Aorta (tissue), 5 donors: ENCODE measurements around the gene VPS9D1. TPM values are rescaled to one million over a fixed set of nuclear protein-coding genes. Genes with fewer than 3 reads are reported as not detected.

Experiments
- ATAC-seq: fragments of 200-7000 bp; cut with Tn5 transposase; one replicate; pipeline ENCODE4 v1.9.1; 2022; ENCODE audit warnings: moderate library complexity; ENCODE audit not compliant: low FRiP score
- DNase-seq, 2 donors: peaks; one replicate each; pipeline ENCODE4 v3.0.0-alpha.2; 2020
- H3K27ac ChIP-seq, 2 donors: one replicate each; pipeline ENCODE4 v1.5.1; 2013; ENCODE audit warnings: low read length in 2 of 2, mild to moderate bottlenecking in 2 of 2, moderate library complexity in 2 of 2, control low read depth in 1 of 2, inconsistent platforms in 1 of 2, low read depth in 1 of 2
- H3K27me3 ChIP-seq, 2 donors: one replicate each; pipeline ENCODE4 v1.6.1; 2013; ENCODE audit warnings: control low read depth in 1 of 2, low read length in 1 of 2, mild to moderate bottlenecking in 1 of 2, moderate library complexity in 1 of 2; ENCODE audit not compliant: insufficient read depth in 2 of 2, control insufficient read depth in 1 of 2
- H3K36me3 ChIP-seq, 2 donors: one replicate each; pipeline ENCODE4 v1.6.1; 2013; ENCODE audit warnings: control low read depth in 1 of 2, low read length in 1 of 2, mild to moderate bottlenecking in 1 of 2; ENCODE audit not compliant: insufficient read depth in 2 of 2, control insufficient read depth in 1 of 2
- H3K4me1 ChIP-seq, 2 donors: one replicate each; pipeline ENCODE4 v1.6.1; 2013; ENCODE audit warnings: low read length in 2 of 2, control low read depth in 1 of 2, mild to moderate bottlenecking in 1 of 2, moderate library complexity in 1 of 2; ENCODE audit not compliant: insufficient read depth in 2 of 2, control insufficient read depth in 1 of 2
- H3K4me3 ChIP-seq, 2 donors: one replicate each; pipeline ENCODE4 v1.5.1; 2013; ENCODE audit warnings: low read length in 2 of 2, control low read depth in 1 of 2, mild to moderate bottlenecking in 1 of 2
- H3K9me3 ChIP-seq: one replicate; pipeline ENCODE4 v1.6.1; 2013; ENCODE audit warnings: mild to moderate bottlenecking, low read length; ENCODE audit not compliant: control insufficient read depth
- WGBS, 2 donors: extraction: QIAGEN DNeasy Blood & Tissue Kit; methylation state at CpG; one replicate each; pipeline ENCODE4 v1.1.7; 2013; 5-methylcytosine and 5-hydroxymethylcytosine counted together
- intact Hi-C, 2 donors: fragments of 100-400 bp; cut with DNase I; formaldehyde crosslinking; loops; one replicate each; pipeline versions ENCODE4 v1.14.2 to v1.15.0; 2022
- polyA plus RNA-seq, 2 donors: library from polyadenylated mRNA; stranded (reverse); fragments of 200-250 nt; gene quantifications; one replicate each; pipeline ENCODE4 v1.2.3, GENCODE V29; 2013
- total RNA-seq, 2 donors: library from RNA; stranded (reverse); fragmentation: NEBNext Ultra II Directional; extraction: Animal tissue kit (Norgen Biotek cat#: 25700); gene quantifications; one replicate each; pipeline ENCODE4 v1.2.1, GENCODE V29; 2021
- donor health status: healthy with polysubstance abuse.
- donor health status: Bipolar disorder and iron deficiency.
- donor health status: DM: no; HTN: no; CAD: no.
- donor health status: DM: no; HTN: no; CAD: no.
- donor health status: DM: yes; HTN: yes; CAD: no.

The VPS9D1 gene
- total and polyA plus RNA-seq, 4 donors, result 5.1 to 34.5 (median 12.8) TPM

DNA sequence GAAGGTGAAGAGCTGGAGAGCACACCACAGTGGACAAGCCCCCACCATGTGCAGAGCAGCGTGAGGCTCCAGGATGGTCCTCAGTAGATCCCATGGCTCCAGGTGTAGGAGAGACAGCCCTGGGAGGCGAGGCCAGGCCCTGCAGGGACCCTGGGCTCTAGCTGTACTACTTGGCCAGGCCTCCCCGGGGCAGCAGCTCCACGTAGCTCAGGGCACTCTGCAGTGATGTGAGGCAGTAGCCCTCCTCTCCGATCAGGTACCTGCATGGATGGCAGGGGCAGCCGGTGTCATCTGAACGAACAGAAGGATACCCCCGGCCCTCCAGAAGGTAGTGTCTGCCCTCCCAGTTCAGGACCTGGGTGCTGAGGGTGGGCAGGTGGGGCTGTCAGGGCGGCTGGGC is 13.0 kb downstream of the VPS9D1 start:
- H3K27ac ChIP-seq, result no peak overlapping the region
- no peaks in the 10 kb centered on the region for H3K36me3 ChIP-seq
- intact Hi-C loops, result loop anchor here in 1 of 2 donors (5.0 kb wide), 1 partner anchor 85 kb away; no protein-coding TSS in a partner anchor
- no peak overlapping the region for H3K4me3 ChIP-seq
- H3K27me3 ChIP-seq, result no peaks in the 10 kb centered on the region
- H3K4me1 ChIP-seq, result no peaks in the 10 kb centered on the region
- no peaks in the 10 kb centered on the region for H3K9me3 ChIP-seq
- no peak for DNase-seq
- no peak for ATAC-seq
- WGBS, 2 donors, result 88 to 90% methylated on average over 9 of the region's 9 CpGs

DNA sequence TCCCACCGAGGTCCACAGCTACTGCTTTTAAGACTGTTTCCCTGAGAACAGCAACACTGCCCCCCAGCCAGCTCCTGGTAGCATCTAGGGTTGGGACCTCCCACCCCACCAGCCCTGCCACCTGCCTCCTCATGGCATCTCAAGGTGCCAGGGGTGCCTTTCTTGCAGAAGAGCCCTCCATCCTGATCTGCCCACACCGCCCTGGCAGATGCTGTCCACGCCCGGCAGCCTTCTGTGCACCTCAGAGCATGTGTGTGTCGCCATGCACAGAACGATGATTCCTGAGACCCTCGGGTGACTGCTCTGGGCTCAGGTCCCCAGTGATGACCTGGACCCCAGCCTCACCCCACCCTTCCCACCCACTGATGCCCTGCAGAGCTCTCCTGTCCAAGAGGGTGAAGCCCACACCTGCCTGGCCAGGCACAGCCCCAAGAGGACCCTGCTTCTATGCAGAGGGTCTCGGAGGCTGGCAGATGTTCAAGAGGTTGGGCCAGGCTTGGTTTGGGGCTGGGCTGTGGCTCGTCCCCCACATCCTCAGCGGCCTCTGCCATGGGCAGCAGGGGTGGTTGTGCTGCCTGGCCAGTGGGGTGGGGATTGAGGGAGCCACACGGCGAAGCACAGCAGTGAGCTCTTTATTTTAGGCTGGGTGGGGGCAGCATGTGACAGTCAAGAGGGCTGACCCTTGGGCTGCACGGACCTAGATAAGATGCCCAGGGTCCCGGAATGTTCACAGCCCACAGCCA is 14.0 kb downstream of the VPS9D1 start:
- no peak for ATAC-seq
- 71 to 76% methylated on average over 14 of the region's 14 CpGs for WGBS, 2 donors
- H3K4me3 ChIP-seq, result no peak overlapping the region

DNA sequence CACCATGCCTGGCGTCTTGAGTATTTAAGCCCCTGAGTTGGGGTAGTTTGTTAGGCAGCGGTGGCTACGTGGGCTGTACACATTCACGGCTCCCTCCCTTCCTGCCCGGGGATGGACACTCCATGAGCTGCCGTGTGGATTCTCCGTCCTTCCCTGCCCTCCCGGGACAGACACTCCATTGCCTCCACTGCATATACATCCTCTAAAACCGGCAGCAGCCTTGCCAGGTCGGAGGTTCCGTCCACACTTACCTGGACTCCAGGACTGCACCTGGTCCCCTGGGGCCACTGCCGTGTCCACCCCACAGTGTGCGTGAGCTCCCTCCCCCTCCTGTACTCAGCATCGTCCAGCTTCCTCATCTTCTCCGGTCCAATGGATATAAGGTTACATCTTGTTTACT is 15.7 kb downstream of the VPS9D1 start:
- intact Hi-C loops, result loop anchor here in 1 of 2 donors (5.0 kb wide), 1 partner anchor 87 kb away; no protein-coding TSS in a partner anchor
- Histone ChIP-seq H3K27ac (no peak overlapping the region), H3K27me3 (no peaks in the 10 kb centered on the region), H3K9me3 (no peaks in the 10 kb centered on the region), H3K36me3 (no peaks in the 10 kb centered on the region), H3K4me3 (no peak overlapping the region), H3K4me1 (no peaks in the 10 kb centered on the region)
- 75% methylated on average over 15 of the region's 15 CpGs for WGBS, 2 donors
- ATAC-seq, result no peak
- no peak for DNase-seq

More for the DNA sequence above, 14.0 kb downstream of the VPS9D1 start:
- intact Hi-C loops, result loop anchor here in 1 of 2 donors (5.0 kb wide), 1 partner anchor 86 kb away; no protein-coding TSS in a partner anchor
- Histone ChIP-seq H3K9me3 (no peaks in the 10 kb centered on the region), H3K27ac (no peak overlapping the region), H3K27me3 (no peaks in the 10 kb centered on the region), H3K36me3 (no peaks in the 10 kb centered on the region), H3K4me1 (no peaks in the 10 kb centered on the region)
- DNase-seq, result peak in 1 of 2 donors; percentile 41

DNA sequence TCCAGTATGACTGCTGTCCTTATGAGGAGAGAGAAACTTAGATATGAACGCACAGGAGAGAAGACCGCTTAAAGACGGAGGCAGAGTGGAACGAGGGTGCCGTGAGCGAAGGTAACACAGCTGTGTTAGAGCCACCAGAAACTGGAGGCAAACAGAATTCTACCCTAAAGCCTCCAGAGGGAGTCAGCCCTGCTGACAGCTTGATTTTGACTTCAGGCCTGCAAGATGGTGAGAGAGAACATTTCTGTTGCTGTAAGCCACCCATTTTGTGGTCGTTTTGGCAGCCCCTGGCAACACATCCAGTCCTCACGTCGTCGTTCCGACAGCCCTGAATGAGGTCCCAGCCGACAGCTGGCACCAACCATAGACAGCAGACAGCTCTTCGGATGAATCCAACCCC is 16.4 kb downstream of the VPS9D1 start:
- 64 to 68% methylated on average over 13 of the region's 13 CpGs for WGBS, 2 donors
- Histone ChIP-seq H3K4me3 (no peak overlapping the region), H3K4me1 (no peaks in the 10 kb centered on the region), H3K27ac (no peak overlapping the region), H3K27me3 (no peaks in the 10 kb centered on the region), H3K9me3 (no peaks in the 10 kb centered on the region), H3K36me3 (no peaks in the 10 kb centered on the region)
- DNase-seq (no peak), ATAC-seq (no peak)
- intact Hi-C loops, result loop anchor here (5.0 kb wide), 3 partner anchors 47 to 168 kb away; partner anchors contain the start of genes CHMP1A (in 1 of the 2), SPATA33 (in 1 of the 2) and TCF25 (in 1 of the 2)

- intact Hi-C loops, result loop anchor here (2.0 to 5.0 kb wide), 4 partner anchors 19 to 171 kb away; partner anchors contain the start of genes CHMP1A (in 1 of the 2), SPATA33 (in 1 of the 2), TCF25 (in 1 of the 2) and VPS9D1 (in 1 of the 2)
- peak within 1 kb of the TSS in 1 of 2 donors; percentile 20 for H3K27ac ChIP-seq
- WGBS, 2 donors, result 1 to 2% methylated on average over 69 to 97 of the region's 97 CpGs
- peak within 1 kb of the TSS; percentile 44 to 66 for H3K4me3 ChIP-seq
- no peaks in the 10 kb centered on the region for H3K9me3 ChIP-seq
- no peaks in the 10 kb centered on the region for H3K36me3 ChIP-seq
- no peaks in the 10 kb centered on the region for H3K27me3 ChIP-seq
- peak; percentile 85 for ATAC-seq
- peak; percentile 89 to 93 for DNase-seq
- H3K4me1 ChIP-seq, result no peaks in the 10 kb centered on the region
Measured at GRCh38 chr16:89701425-89702406, 19.0 kb downstream of the VPS9D1 start, which contains the start of gene SPATA2L. Gene SPATA2L, minus strand, starts transcription at chr16:89701705. Its CDS starts 473 bp downstream, at chr16:89701232.

DNA sequence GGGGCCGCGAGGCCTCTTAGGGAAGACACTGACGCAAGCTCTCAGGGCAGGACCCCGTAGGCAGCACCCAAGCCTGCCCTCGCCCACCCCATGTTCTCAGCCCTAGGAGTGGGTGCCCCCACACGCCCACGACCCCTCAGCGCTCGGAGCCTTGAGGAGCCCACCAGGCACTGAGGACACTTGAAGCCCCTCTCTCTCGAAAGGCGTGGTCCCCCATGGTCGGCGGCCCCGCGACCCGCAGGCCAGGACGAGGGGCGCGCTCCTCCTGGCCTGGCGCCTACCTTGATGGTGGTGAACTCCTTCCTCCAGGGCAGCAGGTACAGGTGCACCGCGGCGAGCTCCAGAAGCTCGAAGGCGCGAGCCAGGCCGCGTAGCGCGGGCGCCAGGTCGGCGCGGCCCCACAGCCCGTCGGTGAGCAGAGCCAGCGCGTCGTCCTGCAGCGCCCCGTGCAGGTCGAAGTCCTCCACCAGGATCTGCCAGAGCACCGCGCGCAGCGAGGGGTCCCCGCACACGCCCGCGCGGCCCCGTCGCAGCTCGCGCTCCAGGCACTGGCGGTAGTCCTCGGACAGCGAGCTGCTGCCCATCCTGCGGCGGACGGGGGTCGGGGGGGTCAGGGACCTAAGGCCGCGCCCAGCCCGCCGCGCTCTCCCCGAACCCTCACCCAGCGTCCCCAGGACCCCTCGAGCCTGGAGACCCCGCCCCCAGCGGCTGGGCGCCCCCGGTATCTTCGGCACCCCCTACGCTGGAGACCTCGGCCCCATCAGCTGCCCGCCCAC is 19.9 kb downstream of the VPS9D1 start:
- ATAC-seq, result peak; percentile 40
- WGBS, 2 donors, result 1 to 2% methylated on average over 60 to 78 of the region's 78 CpGs

GRCh38 chr16:89700100-89700648 is 20.5 kb downstream of the VPS9D1 start:
- Histone ChIP-seq H3K4me1 (no peaks in the 10 kb centered on the region), H3K4me3 (peak overlapping the region in 1 of 2 donors; percentile 6), H3K27me3 (peaks cover 0 to 3% of the 10 kb centered on the region in 2 donors), H3K27ac (peak overlapping the region in 1 of 2 donors; percentile 29), H3K9me3 (no peaks in the 10 kb centered on the region), H3K36me3 (no peaks in the 10 kb centered on the region)
- intact Hi-C loops, result loop anchor here (2.0 to 5.0 kb wide), 4 partner anchors 21 to 172 kb away; partner anchors contain the start of genes CHMP1A (in 1 of the 2), SPATA33 (in 1 of the 2), TCF25 (in 1 of the 2) and VPS9D1 (in 1 of the 2)
- DNase-seq (peak; percentile 99 to 100), ATAC-seq (peak; percentile 87)
- 0 to 1% methylated on average over 30 of the region's 30 CpGs for WGBS, 2 donors

More for the DNA sequence above, 19.9 kb downstream of the VPS9D1 start:
- DNase-seq, result peak in 1 of 2 donors; percentile 69
- Histone ChIP-seq H3K36me3 (no peaks in the 10 kb centered on the region), H3K4me1 (no peaks in the 10 kb centered on the region), H3K9me3 (no peaks in the 10 kb centered on the region), H3K4me3 (peak overlapping the region; percentile 44 to 66), H3K27ac (peak overlapping the region in 1 of 2 donors; percentile 20), H3K27me3 (no peaks in the 10 kb centered on the region)
- intact Hi-C loops, result loop anchor here (2.0 to 5.0 kb wide), 4 partner anchors 20 to 171 kb away; partner anchors contain the start of genes CHMP1A (in 1 of the 2), SPATA33 (in 1 of the 2), TCF25 (in 1 of the 2) and VPS9D1 (in 1 of the 2)
